Fibroblast of the conjunctiva (primary cell): Measurements from ENCODE around the gene MYH9.

Experiments used
- DNase-seq: peaks from one replicate; pipeline ENCODE4 v3.0.0-alpha.2; 2010; ENCODE audit warnings: low read depth

MYH9 gene

GRCh38 chr22:36386351-36386899 lies 1.3 kb downstream of the MYH9 start:
- DNase-seq: no peak

GRCh38 chr22:36385491-36386350 lies 2.0 kb downstream of the MYH9 start:
- DNase-seq: no peak

GRCh38 chr22:36384766-36385481 lies 2.8 kb downstream of the MYH9 start:
- DNase-seq: no peak

- no peak for DNase-seq
Observed at GRCh38 chr22:36383110-36383581, 4.6 kb downstream of the MYH9 start.

- DNase-seq: no peak
Observed at GRCh38 chr22:36381513-36382128, 6.1 kb downstream of the MYH9 start.

- DNase-seq: no peak
Observed at GRCh38 chr22:36379593-36380361, 8.0 kb downstream of the MYH9 start.

- no peak for DNase-seq
Observed at GRCh38 chr22:36378869-36379217, 8.9 kb downstream of the MYH9 start.

GRCh38 chr22:36378080-36378868 lies 9.5 kb downstream of the MYH9 start:
- DNase-seq: no peak

- DNase-seq: no peak
Observed at GRCh38 chr22:36377022-36377631, 10.6 kb downstream of the MYH9 start.

GRCh38 chr22:36376265-36376664 lies 11.5 kb downstream of the MYH9 start:
- no peak for DNase-seq

GRCh38 chr22:36375071-36375980 lies 12.4 kb downstream of the MYH9 start:
- no peak for DNase-seq

- DNase-seq: no peak
Observed at GRCh38 chr22:36374603-36375024, 13.2 kb downstream of the MYH9 start.

GRCh38 chr22:36373258-36373579 lies 14.5 kb downstream of the MYH9 start:
- no peak for DNase-seq

- no peak for DNase-seq
Observed at GRCh38 chr22:36371920-36372319, 15.8 kb downstream of the MYH9 start.

- no peak for DNase-seq
Observed at GRCh38 chr22:36369922-36370791, 17.6 kb downstream of the MYH9 start.

GRCh38 chr22:36369004-36369921 lies 18.5 kb downstream of the MYH9 start:
- DNase-seq: no peak

- no peak for DNase-seq
Observed at GRCh38 chr22:36368359-36368983, 19.3 kb downstream of the MYH9 start.
